HL-60 (cell line): ENCODE data around the gene ZNF827.

Experiments
- GABPA ChIP-seq: IDR thresholded peaks from 2 replicates; pipeline ENCODE4 v1.6.1; 2012; ENCODE audit warnings: low read depth
- POLR2AphosphoS5 ChIP-seq: IDR thresholded peaks from 2 replicates; pipeline ENCODE4 v1.6.1; 2012; ENCODE audit warnings: low read depth
- TF ChIP-seq, protein P1 (sequence below): IDR thresholded peaks from one replicate; pipeline ENCODE4 v1.5.1; 2011; ENCODE audit warnings: low read length, control low read depth, inconsistent platforms; ENCODE audit not compliant: insufficient read depth
- TF ChIP-seq, protein P2 (sequence below): IDR thresholded peaks from 2 replicates; pipeline ENCODE4 v1.6.1; 2012; ENCODE audit warnings: low read depth; ENCODE audit not compliant: insufficient replicate concordance

DNA sequence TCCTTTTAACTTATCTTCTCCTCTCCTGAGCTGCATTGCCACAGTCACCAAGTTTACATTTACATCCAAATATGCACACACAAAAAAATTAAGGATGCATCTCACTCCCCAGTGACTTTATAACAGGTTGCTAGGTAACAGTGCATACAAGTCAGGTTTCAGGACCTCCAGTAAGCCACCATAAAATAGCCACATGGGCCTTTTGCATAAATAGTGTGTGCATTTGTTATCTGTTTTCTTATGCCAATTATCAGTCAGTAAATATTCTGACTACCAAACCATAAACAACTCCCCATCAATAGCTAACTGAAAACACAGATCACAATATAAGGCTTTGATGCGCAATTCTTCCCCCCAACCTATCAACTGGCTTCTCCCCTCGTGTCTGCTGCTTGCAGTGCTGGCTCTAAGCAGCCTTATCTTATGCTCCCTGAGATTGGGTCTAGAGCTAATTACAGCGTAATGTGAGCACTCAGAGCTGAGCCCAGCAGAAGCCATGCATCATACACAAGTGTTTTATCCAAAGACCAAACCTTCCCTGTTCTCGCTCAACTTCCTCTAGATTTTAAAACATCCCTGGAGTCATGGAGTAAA lies 55.4 kb downstream of the ZNF827 start:
- TF ChIP-seq, protein P1, sequence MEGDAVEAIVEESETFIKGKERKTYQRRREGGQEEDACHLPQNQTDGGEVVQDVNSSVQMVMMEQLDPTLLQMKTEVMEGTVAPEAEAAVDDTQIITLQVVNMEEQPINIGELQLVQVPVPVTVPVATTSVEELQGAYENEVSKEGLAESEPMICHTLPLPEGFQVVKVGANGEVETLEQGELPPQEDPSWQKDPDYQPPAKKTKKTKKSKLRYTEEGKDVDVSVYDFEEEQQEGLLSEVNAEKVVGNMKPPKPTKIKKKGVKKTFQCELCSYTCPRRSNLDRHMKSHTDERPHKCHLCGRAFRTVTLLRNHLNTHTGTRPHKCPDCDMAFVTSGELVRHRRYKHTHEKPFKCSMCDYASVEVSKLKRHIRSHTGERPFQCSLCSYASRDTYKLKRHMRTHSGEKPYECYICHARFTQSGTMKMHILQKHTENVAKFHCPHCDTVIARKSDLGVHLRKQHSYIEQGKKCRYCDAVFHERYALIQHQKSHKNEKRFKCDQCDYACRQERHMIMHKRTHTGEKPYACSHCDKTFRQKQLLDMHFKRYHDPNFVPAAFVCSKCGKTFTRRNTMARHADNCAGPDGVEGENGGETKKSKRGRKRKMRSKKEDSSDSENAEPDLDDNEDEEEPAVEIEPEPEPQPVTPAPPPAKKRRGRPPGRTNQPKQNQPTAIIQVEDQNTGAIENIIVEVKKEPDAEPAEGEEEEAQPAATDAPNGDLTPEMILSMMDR = no peak
- TF ChIP-seq POLR2AphosphoS5 (no peak), GABPA (no peak)
- TF ChIP-seq, protein P2, sequence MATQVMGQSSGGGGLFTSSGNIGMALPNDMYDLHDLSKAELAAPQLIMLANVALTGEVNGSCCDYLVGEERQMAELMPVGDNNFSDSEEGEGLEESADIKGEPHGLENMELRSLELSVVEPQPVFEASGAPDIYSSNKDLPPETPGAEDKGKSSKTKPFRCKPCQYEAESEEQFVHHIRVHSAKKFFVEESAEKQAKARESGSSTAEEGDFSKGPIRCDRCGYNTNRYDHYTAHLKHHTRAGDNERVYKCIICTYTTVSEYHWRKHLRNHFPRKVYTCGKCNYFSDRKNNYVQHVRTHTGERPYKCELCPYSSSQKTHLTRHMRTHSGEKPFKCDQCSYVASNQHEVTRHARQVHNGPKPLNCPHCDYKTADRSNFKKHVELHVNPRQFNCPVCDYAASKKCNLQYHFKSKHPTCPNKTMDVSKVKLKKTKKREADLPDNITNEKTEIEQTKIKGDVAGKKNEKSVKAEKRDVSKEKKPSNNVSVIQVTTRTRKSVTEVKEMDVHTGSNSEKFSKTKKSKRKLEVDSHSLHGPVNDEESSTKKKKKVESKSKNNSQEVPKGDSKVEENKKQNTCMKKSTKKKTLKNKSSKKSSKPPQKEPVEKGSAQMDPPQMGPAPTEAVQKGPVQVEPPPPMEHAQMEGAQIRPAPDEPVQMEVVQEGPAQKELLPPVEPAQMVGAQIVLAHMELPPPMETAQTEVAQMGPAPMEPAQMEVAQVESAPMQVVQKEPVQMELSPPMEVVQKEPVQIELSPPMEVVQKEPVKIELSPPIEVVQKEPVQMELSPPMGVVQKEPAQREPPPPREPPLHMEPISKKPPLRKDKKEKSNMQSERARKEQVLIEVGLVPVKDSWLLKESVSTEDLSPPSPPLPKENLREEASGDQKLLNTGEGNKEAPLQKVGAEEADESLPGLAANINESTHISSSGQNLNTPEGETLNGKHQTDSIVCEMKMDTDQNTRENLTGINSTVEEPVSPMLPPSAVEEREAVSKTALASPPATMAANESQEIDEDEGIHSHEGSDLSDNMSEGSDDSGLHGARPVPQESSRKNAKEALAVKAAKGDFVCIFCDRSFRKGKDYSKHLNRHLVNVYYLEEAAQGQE = no peak
